ENCODE results near the gene RALGPS1. TPM values are rescaled to one million over a fixed set of nuclear protein-coding genes. Genes with fewer than 3 reads are reported as not detected.

Gene RALGPS1
- total RNA-seq, 2 experiments from 2014 or later, result 1.9 to 2.2 TPM

- H3K27ac Mint-ChIP-seq, result no peak overlapping the region
- DNase-seq (no peak), ATAC-seq (no peak)
- intact Hi-C loops (cut with micrococcal nuclease), result no loop called here
- H3K27me3 Mint-ChIP-seq, result no peaks in the 10 kb centered on the region
- H3K9me3 Mint-ChIP-seq, result no peaks in the 10 kb centered on the region
- TF ChIP-seq, protein P1, sequence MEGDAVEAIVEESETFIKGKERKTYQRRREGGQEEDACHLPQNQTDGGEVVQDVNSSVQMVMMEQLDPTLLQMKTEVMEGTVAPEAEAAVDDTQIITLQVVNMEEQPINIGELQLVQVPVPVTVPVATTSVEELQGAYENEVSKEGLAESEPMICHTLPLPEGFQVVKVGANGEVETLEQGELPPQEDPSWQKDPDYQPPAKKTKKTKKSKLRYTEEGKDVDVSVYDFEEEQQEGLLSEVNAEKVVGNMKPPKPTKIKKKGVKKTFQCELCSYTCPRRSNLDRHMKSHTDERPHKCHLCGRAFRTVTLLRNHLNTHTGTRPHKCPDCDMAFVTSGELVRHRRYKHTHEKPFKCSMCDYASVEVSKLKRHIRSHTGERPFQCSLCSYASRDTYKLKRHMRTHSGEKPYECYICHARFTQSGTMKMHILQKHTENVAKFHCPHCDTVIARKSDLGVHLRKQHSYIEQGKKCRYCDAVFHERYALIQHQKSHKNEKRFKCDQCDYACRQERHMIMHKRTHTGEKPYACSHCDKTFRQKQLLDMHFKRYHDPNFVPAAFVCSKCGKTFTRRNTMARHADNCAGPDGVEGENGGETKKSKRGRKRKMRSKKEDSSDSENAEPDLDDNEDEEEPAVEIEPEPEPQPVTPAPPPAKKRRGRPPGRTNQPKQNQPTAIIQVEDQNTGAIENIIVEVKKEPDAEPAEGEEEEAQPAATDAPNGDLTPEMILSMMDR (IDR thresholded peaks at IDR 0.05), result no peak
- ChIA-PET POLR2A (interaction anchor here (0.5 kb wide), 1 partner anchor 160 kb away, joined by 4 read pairs; no protein-coding TSS in a partner anchor), CTCF (interaction anchor here (0.8 kb wide), 1 partner anchor 47 kb away, joined by 3 read pairs; no protein-coding TSS in a partner anchor)
- H3K4me3 Mint-ChIP-seq, result no peak overlapping the region
- H3K4me1 Mint-ChIP-seq (ENCODE audit: low read depth), result peaks cover 7% of the 10 kb centered on the region
- no peaks in the 10 kb centered on the region for H3K36me3 Mint-ChIP-seq (ENCODE audit: low read depth)
Observed at GRCh38 chr9:127167560-127168326, 253.2 kb downstream of the RALGPS1 start.

DNA sequence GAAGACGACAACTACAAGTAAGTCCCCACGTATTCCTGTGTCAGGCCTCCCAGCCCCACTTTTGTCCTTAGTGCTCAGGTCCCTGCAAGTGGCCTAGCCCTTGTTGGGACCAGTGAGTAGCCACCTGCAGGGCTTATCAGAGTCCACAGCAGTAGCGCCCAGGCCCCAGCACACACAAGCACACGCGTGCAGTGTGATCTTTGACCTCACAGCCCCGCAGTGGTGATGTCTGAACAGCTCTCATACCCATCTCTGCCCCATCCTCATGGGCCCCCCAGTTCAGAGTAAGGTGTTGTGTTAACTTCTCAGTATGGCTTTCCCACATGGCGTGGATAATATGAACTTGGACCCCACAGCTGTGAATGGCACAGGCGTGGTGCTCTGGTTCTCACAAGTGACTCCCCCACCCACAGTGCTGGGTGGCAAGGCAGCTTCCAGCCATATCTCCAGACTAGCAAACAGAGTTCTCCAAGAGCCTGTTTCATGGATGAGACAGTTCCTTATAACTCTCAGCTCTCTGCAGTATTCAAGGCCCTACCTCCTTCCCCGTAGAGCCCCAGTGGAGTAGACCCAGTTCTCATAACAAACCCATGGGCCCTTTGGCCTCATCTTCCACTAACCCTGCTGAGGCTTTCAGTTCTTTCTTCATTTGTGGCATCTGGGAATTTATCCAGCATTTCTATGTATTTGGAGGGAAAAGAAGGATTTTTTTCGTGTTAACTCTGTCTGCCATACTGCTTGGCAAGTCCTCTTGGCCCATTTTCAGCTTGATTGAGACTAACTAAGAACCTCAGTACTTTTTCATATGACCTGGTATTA lies 254.4 kb downstream of the RALGPS1 start:
- no peaks in the 10 kb centered on the region for H3K4me1 Mint-ChIP-seq (ENCODE audit: low read depth)
- H3K4me3 Mint-ChIP-seq, result no peak overlapping the region
- ATAC-seq (no peak), DNase-seq (no peak)
- H3K9me3 Mint-ChIP-seq, result no peaks in the 10 kb centered on the region
- CTCF ChIA-PET, result interaction anchor here (1.0 to 1.5 kb wide), 2 partner anchors 45 to 228 kb away, joined by 3 to 4 read pairs; no protein-coding TSS in a partner anchor
- no peaks in the 10 kb centered on the region for H3K27me3 Mint-ChIP-seq
- H3K27ac Mint-ChIP-seq, result no peak overlapping the region
- intact Hi-C loops (cut with micrococcal nuclease), result no loop called here
- TF ChIP-seq, protein P1 (IDR thresholded peaks at IDR 0.05), result no peak
- POLR2A ChIA-PET, result no interaction called here
- no peaks in the 10 kb centered on the region for H3K36me3 Mint-ChIP-seq (ENCODE audit: low read depth)

DNA sequence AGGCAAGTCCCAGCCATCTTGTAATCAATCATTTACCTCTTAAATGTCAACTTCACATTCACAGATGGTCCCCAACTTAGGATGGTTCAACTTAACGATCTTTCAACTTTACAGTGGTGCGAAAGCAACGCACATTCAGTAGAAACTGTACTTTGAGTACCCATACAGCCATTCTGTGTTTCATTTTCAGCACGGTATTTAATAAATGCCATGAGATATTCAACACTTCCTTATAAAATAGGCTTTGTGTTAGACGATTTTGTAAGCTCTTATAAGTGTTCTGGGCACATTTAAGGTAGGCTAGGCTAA lies 254.9 kb downstream of the RALGPS1 start:
- intact Hi-C loops (cut with micrococcal nuclease), result no loop called here
- POLR2A ChIA-PET, result no interaction called here
- TF ChIP-seq, protein P1 (IDR thresholded peaks at IDR 0.05), result no peak
- DNase-seq, result no peak
- no peak for ATAC-seq
- Mint-ChIP-seq H3K9me3 (no peaks in the 10 kb centered on the region), H3K4me3 (no peak overlapping the region), H3K36me3 (ENCODE audit: low read depth) (no peaks in the 10 kb centered on the region), H3K4me1 (ENCODE audit: low read depth) (no peaks in the 10 kb centered on the region), H3K27me3 (no peaks in the 10 kb centered on the region), H3K27ac (no peak overlapping the region)
- CTCF ChIA-PET, result interaction anchor here (1.0 to 1.5 kb wide), 2 partner anchors 45 to 229 kb away, joined by 3 to 4 read pairs; no protein-coding TSS in a partner anchor

GRCh38 chr9:127170103-127170502 lies 255.5 kb downstream of the RALGPS1 start:
- no peaks in the 10 kb centered on the region for H3K27me3 Mint-ChIP-seq
- ATAC-seq, result no peak
- CTCF ChIA-PET, result interaction anchor here (1.5 kb wide), 1 partner anchor 229 kb away, joined by 3 read pairs; no protein-coding TSS in a partner anchor

More at GRCh38 chr9:127170103-127170502, 255.5 kb downstream of the RALGPS1 start:
- Mint-ChIP-seq H3K9me3 (no peaks in the 10 kb centered on the region), H3K4me3 (no peak overlapping the region), H3K27ac (no peak overlapping the region), H3K36me3 (ENCODE audit: low read depth) (no peaks in the 10 kb centered on the region), H3K4me1 (ENCODE audit: low read depth) (no peaks in the 10 kb centered on the region)
- POLR2A ChIA-PET, result no interaction called here
- TF ChIP-seq, protein P1 (IDR thresholded peaks at IDR 0.05), result no peak
- intact Hi-C loops (cut with micrococcal nuclease), result no loop called here
- DNase-seq, result no peak
